Measurements from ENCODE around the gene BMP7.

- TF ChIP-seq FOXP2 (optimal IDR thresholded peaks at IDR 0.05; ENCODE audit: control extremely low read depth, extremely low read length, insufficient read depth) (no peak), EZH2 (IDR thresholded peaks at IDR 0.05) (no peak), POLR2AphosphoS5 (IDR thresholded peaks at IDR 0.05; ENCODE audit: borderline replicate concordance, low read depth, low read length) (no peak)
These were observed 91.7 kb downstream of the BMP7 start for GRCh38 chr20:57174737-57175136.
